ENCODE measurements around the gene CFAP45. TPM values are rescaled to one million over a fixed set of nuclear protein-coding genes. Genes with fewer than 3 reads are reported as not detected.

CFAP45 gene
- total and polyA plus RNA-seq, 2 donors (not counting 1 experiment from before 2014, with no cell fraction given), result 1.3 to 2.4 TPM

DNA sequence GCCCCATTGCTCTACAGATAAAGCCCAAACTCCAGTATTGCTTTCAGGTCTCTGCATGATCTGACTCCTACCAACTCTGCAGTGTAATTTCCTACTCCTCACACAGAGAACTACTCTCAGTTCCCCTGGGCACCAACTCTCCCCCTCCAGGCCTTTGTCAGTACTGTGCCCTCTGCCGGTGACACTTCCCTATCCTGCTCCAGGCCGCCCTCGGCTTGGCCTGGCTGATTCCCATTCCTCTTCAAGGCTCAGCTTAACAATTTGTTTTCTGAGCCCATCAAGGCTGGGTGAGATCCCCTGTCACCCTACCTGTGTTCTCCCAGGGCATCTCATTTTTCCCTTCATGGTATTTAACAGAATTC is 70.7 kb downstream of the CFAP45 start:
- Histone ChIP-seq H3K4me3 (ENCODE audit: control extremely low read depth in 1 of 5, extremely low read depth in 1 of 5, insufficient read depth in 1 of 5, low read depth in 2 of 5, low read length in 4 of 5) (no peak overlapping the region), H3K9me3 (ENCODE audit: control extremely low read depth in 1 of 3, control insufficient read depth in 2 of 3, insufficient read depth in 1 of 3, low read length in 2 of 3) (peaks cover 0 to 6% (median 0%) of the 10 kb centered on the region in 3 donors), H3K4me1 (ENCODE audit: control insufficient read depth in 2 of 2, insufficient read depth in 2 of 2, low read length in 2 of 2) (peaks cover 6 to 25% of the 10 kb centered on the region in 2 donors), H3K4me2 (replicated peaks; ENCODE audit: low read depth, low read length, poor library complexity, severe bottlenecking) (no peak overlapping the region), H3K9ac (ENCODE audit: low read length) (no peak overlapping the region), H4K20me1 (ENCODE audit: control insufficient read depth, insufficient read depth, low read length, poor library complexity, severe bottlenecking) (no peaks in the 10 kb centered on the region), H3K27ac (ENCODE audit: low read length in 2 of 2) (no peak overlapping the region), H3K27me3 (replicated peaks in 1 of 4; ENCODE audit: control extremely low read depth in 1 of 4, control insufficient read depth in 3 of 4, insufficient read depth in 4 of 4, low read length in 3 of 4) (peaks cover 0 to 8% (median 3%) of the 10 kb centered on the region in 4 experiments), H3K36me3 (replicated peaks in 1 of 2; ENCODE audit: control extremely low read depth in 1 of 2, control insufficient read depth in 1 of 2, extremely low read depth in 1 of 2, insufficient read depth in 2 of 2, low read length in 1 of 2) (no peaks in the 10 kb centered on the region), H2AFZ (ENCODE audit: insufficient read depth, low read depth, low read length, poor library complexity, severe bottlenecking) (no peak overlapping the region), H3K79me2 (ENCODE audit: control insufficient read depth, insufficient read depth, low read length) (no peaks in the 10 kb centered on the region)
- TF ChIP-seq EZH2 (IDR thresholded peaks at IDR 0.05; ENCODE audit: borderline replicate concordance, insufficient read depth, low read depth, low read length, poor library complexity, severe bottlenecking), result no peak
- TF ChIP-seq, protein P1, sequence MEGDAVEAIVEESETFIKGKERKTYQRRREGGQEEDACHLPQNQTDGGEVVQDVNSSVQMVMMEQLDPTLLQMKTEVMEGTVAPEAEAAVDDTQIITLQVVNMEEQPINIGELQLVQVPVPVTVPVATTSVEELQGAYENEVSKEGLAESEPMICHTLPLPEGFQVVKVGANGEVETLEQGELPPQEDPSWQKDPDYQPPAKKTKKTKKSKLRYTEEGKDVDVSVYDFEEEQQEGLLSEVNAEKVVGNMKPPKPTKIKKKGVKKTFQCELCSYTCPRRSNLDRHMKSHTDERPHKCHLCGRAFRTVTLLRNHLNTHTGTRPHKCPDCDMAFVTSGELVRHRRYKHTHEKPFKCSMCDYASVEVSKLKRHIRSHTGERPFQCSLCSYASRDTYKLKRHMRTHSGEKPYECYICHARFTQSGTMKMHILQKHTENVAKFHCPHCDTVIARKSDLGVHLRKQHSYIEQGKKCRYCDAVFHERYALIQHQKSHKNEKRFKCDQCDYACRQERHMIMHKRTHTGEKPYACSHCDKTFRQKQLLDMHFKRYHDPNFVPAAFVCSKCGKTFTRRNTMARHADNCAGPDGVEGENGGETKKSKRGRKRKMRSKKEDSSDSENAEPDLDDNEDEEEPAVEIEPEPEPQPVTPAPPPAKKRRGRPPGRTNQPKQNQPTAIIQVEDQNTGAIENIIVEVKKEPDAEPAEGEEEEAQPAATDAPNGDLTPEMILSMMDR (IDR thresholded peaks at IDR 0.05), result peak; percentile 34
- POLR2A ChIA-PET, result no interaction called here
- ATAC-seq (ENCODE audit: low read depth) (peak; percentile 76), DNase-seq (peak; percentile 58)
- Mint-ChIP-seq H3K4me1 (peaks cover 18% of the 10 kb centered on the region), H3K4me3 (no peak overlapping the region), H3K27ac (no peak overlapping the region), H3K9me3 (ENCODE audit: insufficient read depth) (no peaks in the 10 kb centered on the region), H3K27me3 (peaks cover 12% of the 10 kb centered on the region)
- intact Hi-C loops (cut with micrococcal nuclease), result no loop called here
- WGBS (ENCODE audit: insufficient coverage), result 10% methylated on average over 3 of the region's 3 CpGs
- CTCF ChIA-PET, result interaction anchor here (1.4 to 1.7 kb wide), 3 partner anchors 22 to 177 kb away, joined by 3 to 5 read pairs (median 3); no protein-coding TSS in a partner anchor

DNA sequence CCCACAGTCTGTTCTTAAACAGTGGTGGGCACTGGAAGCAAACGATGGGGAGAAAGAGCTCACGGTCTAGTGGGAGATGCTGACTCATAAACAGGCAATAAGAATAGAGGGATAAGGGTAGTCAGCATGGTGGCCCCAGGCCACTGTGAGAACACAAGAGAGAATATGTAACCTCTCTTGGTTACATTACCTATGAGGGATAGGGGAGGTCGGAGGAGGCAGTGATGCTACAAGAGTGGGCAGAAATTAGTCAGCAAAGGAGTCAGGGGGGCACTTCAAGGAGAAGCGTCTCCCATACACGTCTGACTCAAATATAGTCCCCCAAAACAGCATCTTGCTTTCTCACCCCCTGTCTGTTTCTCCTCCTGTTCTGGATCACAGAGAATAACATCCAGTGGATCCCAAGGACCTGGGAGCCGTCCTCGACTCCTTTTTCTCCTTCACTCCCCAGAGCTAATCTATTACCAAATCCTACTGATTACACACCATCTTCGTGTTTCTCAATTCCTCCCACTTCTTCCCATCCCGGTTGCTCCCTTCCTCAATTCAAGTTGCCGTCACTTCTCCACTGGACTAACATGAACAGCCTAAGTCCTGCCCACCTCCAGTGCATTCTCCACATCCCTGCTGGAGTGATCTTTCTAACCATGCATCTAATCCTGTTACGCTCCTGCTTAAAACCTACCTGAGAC is 71.2 kb downstream of the CFAP45 start:
- intact Hi-C loops (cut with micrococcal nuclease), result no loop called here
- TF ChIP-seq, protein P1 (IDR thresholded peaks at IDR 0.05), result no peak
- no peak for TF ChIP-seq EZH2 (IDR thresholded peaks at IDR 0.05; ENCODE audit: borderline replicate concordance, insufficient read depth, low read depth, low read length, poor library complexity, severe bottlenecking)
- WGBS (ENCODE audit: insufficient coverage), result 85% methylated on average over 10 of the region's 11 CpGs
- Histone ChIP-seq H2AFZ (ENCODE audit: insufficient read depth, low read depth, low read length, poor library complexity, severe bottlenecking) (no peak overlapping the region), H3K27me3 (replicated peaks in 1 of 4; ENCODE audit: control extremely low read depth in 1 of 4, control insufficient read depth in 3 of 4, insufficient read depth in 4 of 4, low read length in 3 of 4) (peaks cover 0 to 8% (median 3%) of the 10 kb centered on the region in 4 experiments), H3K36me3 (replicated peaks in 1 of 2; ENCODE audit: control extremely low read depth in 1 of 2, control insufficient read depth in 1 of 2, extremely low read depth in 1 of 2, insufficient read depth in 2 of 2, low read length in 1 of 2) (no peaks in the 10 kb centered on the region), H4K20me1 (ENCODE audit: control insufficient read depth, insufficient read depth, low read length, poor library complexity, severe bottlenecking) (no peaks in the 10 kb centered on the region), H3K9ac (ENCODE audit: low read length) (no peak overlapping the region), H3K9me3 (ENCODE audit: control extremely low read depth in 1 of 3, control insufficient read depth in 2 of 3, insufficient read depth in 1 of 3, low read length in 2 of 3) (peaks cover 0 to 6% (median 0%) of the 10 kb centered on the region in 3 donors), H3K79me2 (ENCODE audit: control insufficient read depth, insufficient read depth, low read length) (no peaks in the 10 kb centered on the region), H3K4me1 (ENCODE audit: control insufficient read depth in 2 of 2, insufficient read depth in 2 of 2, low read length in 2 of 2) (peaks cover 6 to 25% of the 10 kb centered on the region in 2 donors), H3K27ac (ENCODE audit: low read length in 2 of 2) (no peak overlapping the region), H3K4me2 (replicated peaks; ENCODE audit: low read depth, low read length, poor library complexity, severe bottlenecking) (no peak overlapping the region), H3K4me3 (ENCODE audit: control extremely low read depth in 1 of 5, extremely low read depth in 1 of 5, insufficient read depth in 1 of 5, low read depth in 2 of 5, low read length in 4 of 5) (no peak overlapping the region)
- Mint-ChIP-seq H3K27ac (no peak overlapping the region), H3K9me3 (ENCODE audit: insufficient read depth) (no peaks in the 10 kb centered on the region), H3K27me3 (peaks cover 16% of the 10 kb centered on the region), H3K4me1 (peaks cover 18% of the 10 kb centered on the region), H3K4me3 (no peak overlapping the region)
- ChIA-PET CTCF (interaction anchor here (1.3 to 1.7 kb wide), 3 partner anchors 15 to 177 kb away, joined by 3 to 4 read pairs (median 3); no protein-coding TSS in a partner anchor), POLR2A (no interaction called here)
- DNase-seq (no peak), ATAC-seq (ENCODE audit: low read depth) (no peak)
